H9 (cell line): ENCODE measurements around the gene PKD1. TPM values are rescaled to one million over a fixed set of nuclear protein-coding genes. Genes with fewer than 3 reads are reported as not detected.

Source experiments
- DNase-seq: peaks from one replicate; pipeline ENCODE4 v3.0.0-alpha.2; 2017
- H2AFZ ChIP-seq: one replicate; pipeline ENCODE4 v1.6.1; 2013; ENCODE audit warnings: mild to moderate bottlenecking, low read length, control low read depth, moderate library complexity
- H2AK5ac ChIP-seq: 2 replicates; pipeline ENCODE4 v1.6.1; 2013; ENCODE audit warnings: low read length, control low read depth, mixed read lengths; ENCODE audit not compliant: insufficient read length
- H2BK120ac ChIP-seq: one replicate; pipeline ENCODE4 v1.6.1; 2013; ENCODE audit warnings: low read depth, mild to moderate bottlenecking, low read length, control low read depth, inconsistent platforms; ENCODE audit not compliant: poor library complexity, severe bottlenecking
- H2BK12ac ChIP-seq: 2 replicates; pipeline ENCODE4 v1.6.1; 2013; ENCODE audit warnings: low read length, control low read depth, mixed read lengths, low read depth; ENCODE audit not compliant: insufficient read length
- H2BK15ac ChIP-seq: 2 replicates; pipeline ENCODE4 v1.6.1; 2013; ENCODE audit warnings: low read depth, low read length, control low read depth
- H2BK20ac ChIP-seq: one replicate; pipeline ENCODE4 v1.6.1; 2013; ENCODE audit warnings: low read depth, mild to moderate bottlenecking, low read length, control low read depth, inconsistent platforms; ENCODE audit not compliant: poor library complexity, severe bottlenecking
- H2BK5ac ChIP-seq: 2 replicates; pipeline ENCODE4 v1.6.1; 2013; ENCODE audit warnings: low read length, control low read depth, mixed read lengths; ENCODE audit not compliant: insufficient read length
- H3K14ac ChIP-seq: 2 replicates; pipeline ENCODE4 v1.6.1; 2013; ENCODE audit warnings: low read length, control low read depth; ENCODE audit not compliant: insufficient read depth
- H3K18ac ChIP-seq: 2 replicates; pipeline ENCODE4 v1.6.1; 2013; ENCODE audit warnings: low read depth, mild to moderate bottlenecking, mixed read lengths, low read length, control low read depth; ENCODE audit not compliant: insufficient read length
- H3K23ac ChIP-seq: 2 replicates; pipeline ENCODE4 v1.6.1; 2013; ENCODE audit warnings: low read length, control low read depth, mixed read lengths, low read depth; ENCODE audit not compliant: insufficient read length
- H3K23me2 ChIP-seq: 2 replicates; pipeline ENCODE4 v1.6.1; 2013; ENCODE audit warnings: low read depth, mild to moderate bottlenecking, mixed read lengths, low read length, control low read depth; ENCODE audit not compliant: insufficient read length, poor library complexity, severe bottlenecking
- H3K27ac ChIP-seq: 2 replicates; pipeline ENCODE4 v1.5.1; 2013; ENCODE audit warnings: low read length, control low read depth, mixed read lengths, low read depth; ENCODE audit not compliant: insufficient read length
- H3K27me3 ChIP-seq: 2 replicates; pipeline ENCODE4 v1.6.1; 2013; ENCODE audit warnings: low read length, control low read depth, inconsistent platforms; ENCODE audit not compliant: insufficient read depth
- H3K4ac ChIP-seq: 2 replicates; pipeline ENCODE4 v1.6.1; 2013; ENCODE audit warnings: low read depth, mild to moderate bottlenecking, control low read depth, inconsistent platforms, low read length, moderate library complexity
- H3K4me1 ChIP-seq: 2 replicates; pipeline ENCODE4 v1.6.1; 2013; ENCODE audit warnings: low read length, control low read depth, inconsistent platforms; ENCODE audit not compliant: insufficient read depth
- H3K4me2 ChIP-seq: 2 replicates; pipeline ENCODE4 v1.6.1; 2013; ENCODE audit warnings: low read length, control low read depth, mixed read lengths; ENCODE audit not compliant: insufficient read length, insufficient read depth
- H3K56ac ChIP-seq: 2 replicates; pipeline ENCODE4 v1.6.1; 2013; ENCODE audit warnings: low read depth, mild to moderate bottlenecking, mixed read lengths, low read length, control low read depth; ENCODE audit not compliant: insufficient read length
- H3K79me1 ChIP-seq: 2 replicates; pipeline ENCODE4 v1.6.1; 2013; ENCODE audit warnings: low read depth, mild to moderate bottlenecking, moderate library complexity, low read length, control low read depth, inconsistent platforms; ENCODE audit not compliant: insufficient read depth, poor library complexity, severe bottlenecking
- H3K79me2 ChIP-seq: 2 replicates; pipeline ENCODE4 v1.6.1; 2013; ENCODE audit warnings: low read length, control low read depth, inconsistent platforms; ENCODE audit not compliant: insufficient read depth
- H3K9ac ChIP-seq: 2 replicates; pipeline ENCODE4 v1.6.1; 2013; ENCODE audit warnings: low read length, control low read depth, mixed read lengths; ENCODE audit not compliant: insufficient read length; ENCODE audit errors: extremely low read depth
- H3K9me3 ChIP-seq: one replicate; pipeline ENCODE4 v1.6.1; 2013; ENCODE audit warnings: low read depth, low read length, inconsistent platforms; ENCODE audit not compliant: control insufficient read depth
- H3T11ph ChIP-seq: one replicate; pipeline ENCODE4 v1.6.1; 2013; ENCODE audit warnings: mild to moderate bottlenecking, low read length, control low read depth, inconsistent platforms
- H4K20me1 ChIP-seq: one replicate; pipeline ENCODE4 v1.6.1; 2013; ENCODE audit not compliant: control insufficient read depth, insufficient read length, insufficient read depth
- H4K5ac ChIP-seq: 2 replicates; pipeline ENCODE4 v1.6.1; 2013; ENCODE audit warnings: low read depth, mild to moderate bottlenecking, mixed read lengths, low read length, control low read depth; ENCODE audit not compliant: insufficient read length
- H4K8ac ChIP-seq: replicated peaks from 2 replicates; pipeline ENCODE4 v1.6.1; 2013; ENCODE audit warnings: low read length, control low read depth, mixed read lengths, low read depth; ENCODE audit not compliant: insufficient read length
- H4K91ac ChIP-seq: 2 replicates; pipeline ENCODE4 v1.6.1; 2013; ENCODE audit warnings: low read depth, mild to moderate bottlenecking, moderate library complexity, mixed read lengths, low read length, control low read depth; ENCODE audit not compliant: insufficient read length
- H3K27ac Mint-ChIP-seq, 3 experiments: 2 replicates in 2 of 3; 3 replicates in 1 of 3; pipeline ENCODE4 v1.8.0; 2020 to 2021; ENCODE audit warnings: mixed read lengths in 3 of 3, mild to moderate bottlenecking in 1 of 3, moderate library complexity in 1 of 3
- H3K27me3 Mint-ChIP-seq: 2 replicates; pipeline ENCODE4 v1.8.0; 2021; ENCODE audit warnings: low read depth, mild to moderate bottlenecking, moderate library complexity, mixed read lengths
- H3K36me3 Mint-ChIP-seq, 3 experiments: 2 replicates in 2 of 3; 3 replicates in 1 of 3; pipeline ENCODE4 v1.8.0; 2020 to 2021; ENCODE audit warnings: low read depth in 3 of 3, mixed read lengths in 3 of 3; ENCODE audit not compliant: insufficient read depth in 1 of 3
- H3K4me1 Mint-ChIP-seq, 2 experiments: 2 replicates each; pipeline ENCODE4 v1.8.0; 2020; ENCODE audit warnings: mixed read lengths in 2 of 2
- H3K4me3 Mint-ChIP-seq, 2 experiments: 2 replicates in 1 of 2; 3 replicates in 1 of 2; pipeline ENCODE4 v1.8.0; 2020 to 2021; ENCODE audit warnings: mild to moderate bottlenecking in 2 of 2, mixed read lengths in 2 of 2, moderate library complexity in 1 of 2
- H3K9me3 Mint-ChIP-seq, 2 experiments: 2 replicates in 1 of 2; 3 replicates in 1 of 2; pipeline ENCODE4 v1.8.0; 2020; ENCODE audit warnings: mild to moderate bottlenecking in 2 of 2, mixed read lengths in 2 of 2, moderate library complexity in 1 of 2
- WGBS: extraction: QIAGEN DNeasy Blood & Tissue Kit; methylation state at CpG from one replicate; pipeline ENCODE4 v1.1.7; 2013; ENCODE audit warnings: missing lambda C conversion rate, low lambda C conversion rate, mixed read lengths; ENCODE audit not compliant: insufficient read length; ENCODE audit errors: extremely low coverage; 5-methylcytosine and 5-hydroxymethylcytosine counted together
- total RNA-seq: library from RNA; stranded (reverse); gene quantifications from 2 replicates; pipeline ENCODE4 v1.2.1, GENCODE V29; 2021
- TF ChIP-seq, protein P1 (sequence below): fragments of 200-600 bp; sonication (generic); conservative IDR thresholded peaks from 3 replicates; pipeline ENCODE4 v1.8.0; 2021; ENCODE audit warnings: antibody characterized with exemption, mild to moderate bottlenecking

The PKD1 gene
- total RNA-seq, 1 experiment from 2014 or later: 88.0 TPM

DNA sequence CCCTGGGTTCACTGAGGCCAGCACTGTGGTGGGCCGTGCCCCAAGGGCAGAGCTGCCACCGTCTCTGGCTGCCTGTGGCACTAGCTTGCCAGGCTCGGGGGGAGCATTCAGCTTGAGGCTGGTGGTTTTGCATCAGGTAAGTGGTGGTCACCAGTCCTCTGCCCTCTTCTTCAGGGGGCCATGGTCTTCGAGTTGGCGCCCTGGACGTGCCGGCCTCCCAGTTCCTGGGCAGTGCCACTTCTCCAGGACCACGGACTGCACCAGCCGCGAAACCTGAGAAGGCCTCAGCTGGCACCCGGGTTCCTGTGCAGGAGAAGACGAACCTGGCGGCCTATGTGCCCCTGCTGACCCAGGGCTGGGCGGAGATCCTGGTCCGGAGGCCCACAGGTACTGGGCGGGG lies 55.7 kb downstream of the PKD1 start:
- Histone ChIP-seq H3K4ac (no peak overlapping the region), H4K8ac (no peak overlapping the region), H3K9me3 (no peaks in the 10 kb centered on the region), H2BK120ac (no peak overlapping the region), H3K4me2 (no peak overlapping the region), H2AFZ (no peak overlapping the region), H3K56ac (no peak overlapping the region), H2AK5ac (no peak overlapping the region), H2BK5ac (no peak overlapping the region), H3K79me2 (no peaks in the 10 kb centered on the region), H3K9ac (no peak overlapping the region), H2BK20ac (no peak overlapping the region), H3K79me1 (no peaks in the 10 kb centered on the region), H3T11ph (no peak overlapping the region), H3K18ac (no peak overlapping the region), H4K91ac (no peak overlapping the region), H4K20me1 (no peaks in the 10 kb centered on the region), H2BK12ac (no peak overlapping the region), H4K5ac (no peak overlapping the region), H2BK15ac (no peak overlapping the region), H3K14ac (no peak overlapping the region), H3K23ac (no peak overlapping the region), H3K27me3 (no peaks in the 10 kb centered on the region), H3K23me2 (no peaks in the 10 kb centered on the region), H3K4me1 (no peaks in the 10 kb centered on the region), H3K27ac (no peak overlapping the region)
- Mint-ChIP-seq H3K9me3 (no peaks in the 10 kb centered on the region), H3K36me3 (peaks cover 0 to 22% (median 20%) of the 10 kb centered on the region in 3 experiments; a peak in 5 of 7 replicates), H3K4me1 (no peaks in the 10 kb centered on the region), H3K27ac (no peak overlapping the region), H3K27me3 (no peaks in the 10 kb centered on the region), H3K4me3 (no peak overlapping the region)
- no peak for DNase-seq
- TF ChIP-seq, protein P1, sequence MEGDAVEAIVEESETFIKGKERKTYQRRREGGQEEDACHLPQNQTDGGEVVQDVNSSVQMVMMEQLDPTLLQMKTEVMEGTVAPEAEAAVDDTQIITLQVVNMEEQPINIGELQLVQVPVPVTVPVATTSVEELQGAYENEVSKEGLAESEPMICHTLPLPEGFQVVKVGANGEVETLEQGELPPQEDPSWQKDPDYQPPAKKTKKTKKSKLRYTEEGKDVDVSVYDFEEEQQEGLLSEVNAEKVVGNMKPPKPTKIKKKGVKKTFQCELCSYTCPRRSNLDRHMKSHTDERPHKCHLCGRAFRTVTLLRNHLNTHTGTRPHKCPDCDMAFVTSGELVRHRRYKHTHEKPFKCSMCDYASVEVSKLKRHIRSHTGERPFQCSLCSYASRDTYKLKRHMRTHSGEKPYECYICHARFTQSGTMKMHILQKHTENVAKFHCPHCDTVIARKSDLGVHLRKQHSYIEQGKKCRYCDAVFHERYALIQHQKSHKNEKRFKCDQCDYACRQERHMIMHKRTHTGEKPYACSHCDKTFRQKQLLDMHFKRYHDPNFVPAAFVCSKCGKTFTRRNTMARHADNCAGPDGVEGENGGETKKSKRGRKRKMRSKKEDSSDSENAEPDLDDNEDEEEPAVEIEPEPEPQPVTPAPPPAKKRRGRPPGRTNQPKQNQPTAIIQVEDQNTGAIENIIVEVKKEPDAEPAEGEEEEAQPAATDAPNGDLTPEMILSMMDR: no peak
- no CpG with 5 or more reads among the region's 16 CpGs for WGBS
